SW480 (cell line): ENCODE measurements around the gene EFCAB7.
A peak's percentile ranks its signal among the peaks of the same experiment; 100 is the strongest.

Source experiments
- DNase-seq: peaks from one replicate; pipeline ENCODE4 v3.0.0-alpha.2; 2016; ENCODE audit warnings: low spot score

EFCAB7 gene

GRCh38 chr1:63522891-63523728, at the start of gene EFCAB7, which contains the start of gene ITGB3BP:
EFCAB7 (plus strand) TSS chr1:63523525; CDS start chr1:63525573, 2,048 bp downstream.
ITGB3BP (minus strand) TSS chr1:63523225; CDS start chr1:63523133, 92 bp downstream.
- peak; percentile 97 for DNase-seq

- DNase-seq = no peak
Observed at GRCh38 chr1:63475761-63476160, 47.6 kb upstream of the EFCAB7 start.

GRCh38 chr1:63480057-63480456, 43.3 kb upstream of the EFCAB7 start:
- no peak for DNase-seq

- no peak for DNase-seq
Observed at GRCh38 chr1:63486629-63487028, 36.7 kb upstream of the EFCAB7 start.

- DNase-seq = peak; percentile 33
Observed at GRCh38 chr1:63487336-63488065, 35.8 kb upstream of the EFCAB7 start.

- DNase-seq = no peak
Observed at GRCh38 chr1:63497577-63497976, 25.7 kb upstream of the EFCAB7 start.

GRCh38 chr1:63498106-63498505, 25.2 kb upstream of the EFCAB7 start:
- no peak for DNase-seq

- no peak for DNase-seq
Observed at GRCh38 chr1:63501256-63501655, 22.1 kb upstream of the EFCAB7 start.

- no peak for DNase-seq
Observed at GRCh38 chr1:63506782-63507181, 16.5 kb upstream of the EFCAB7 start.

GRCh38 chr1:63509718-63510117, 13.6 kb upstream of the EFCAB7 start:
- no peak for DNase-seq

- DNase-seq = no peak
Observed at GRCh38 chr1:63512584-63512983, 10.7 kb upstream of the EFCAB7 start.

- DNase-seq = no peak
Observed at GRCh38 chr1:63516629-63517028, 6.7 kb upstream of the EFCAB7 start.

- DNase-seq = peak; percentile 29
Observed at GRCh38 chr1:63523738-63524137, 413 bp downstream of the EFCAB7 start.

- DNase-seq = no peak
Observed at GRCh38 chr1:63524201-63524600, 876 bp downstream of the EFCAB7 start.

- no peak for DNase-seq
Observed at GRCh38 chr1:63532727-63533126, 9.4 kb downstream of the EFCAB7 start.

- DNase-seq = no peak
Observed at GRCh38 chr1:63533931-63534330, 10.6 kb downstream of the EFCAB7 start.

GRCh38 chr1:63534406-63534805, 11.1 kb downstream of the EFCAB7 start:
- no peak for DNase-seq

GRCh38 chr1:63537006-63537405, 13.7 kb downstream of the EFCAB7 start:
- no peak for DNase-seq

GRCh38 chr1:63537940-63538339, 14.6 kb downstream of the EFCAB7 start:
- DNase-seq = peak; percentile 24

GRCh38 chr1:63545780-63546179, 22.5 kb downstream of the EFCAB7 start:
- DNase-seq = no peak

GRCh38 chr1:63547621-63548294, 24.4 kb downstream of the EFCAB7 start:
- DNase-seq = no peak

GRCh38 chr1:63548303-63548702, 25.0 kb downstream of the EFCAB7 start:
- DNase-seq = no peak

- no peak for DNase-seq
Observed at GRCh38 chr1:63548877-63549276, 25.6 kb downstream of the EFCAB7 start.
